BLaER1 (cell line): ENCODE measurements around the gene PTRH1.
A peak's percentile ranks its signal among the peaks of the same experiment; 100 is the strongest.

Source experiments
- H3K27ac ChIP-seq: shearing (Covaris generic); formaldehyde crosslinking; 2 replicates; pipeline ENCODE4 v1.8.1; 2022
- H3K27me3 ChIP-seq: shearing (Covaris generic); formaldehyde crosslinking; 2 replicates; pipeline ENCODE4 v1.8.1; 2022
- H3K36me3 ChIP-seq: shearing (Covaris generic); formaldehyde crosslinking; 2 replicates; pipeline ENCODE4 v1.8.1; 2022
- H3K4me1 ChIP-seq: shearing (Covaris generic); formaldehyde crosslinking; 2 replicates; pipeline ENCODE4 v1.8.1; 2022
- H3K4me2 ChIP-seq: shearing (Covaris generic); formaldehyde crosslinking; 2 replicates; pipeline ENCODE4 v1.8.1; 2022
- H3K4me3 ChIP-seq: shearing (Covaris generic); formaldehyde crosslinking; 2 replicates; pipeline ENCODE4 v1.8.1; 2022
- H3K9ac ChIP-seq: shearing (Covaris generic); formaldehyde crosslinking; 2 replicates; pipeline ENCODE4 v1.8.1; 2022
- H3K9me3 ChIP-seq: shearing (Covaris generic); formaldehyde crosslinking; 2 replicates; pipeline ENCODE4 v1.8.1; 2022
- H4K20me1 ChIP-seq: shearing (Covaris generic); formaldehyde crosslinking; 2 replicates; pipeline ENCODE4 v1.8.1; 2022
- Cebpa-rat ChIP-seq: shearing (Covaris generic); IDR thresholded peaks from 2 replicates; pipeline ENCODE4 v1.8.1; 2022

PTRH1 gene

GRCh38 chr9:127698985-127699670, 16.3 kb downstream of the PTRH1 start:
- Histone ChIP-seq H3K36me3 (peaks cover 6% of the 10 kb centered on the region; the same call in 1 of the 2 replicates), H3K4me3 (no peak overlapping the region), H3K27me3 (peaks cover 8% of the 10 kb centered on the region; the same call in 1 of the 2 replicates), H3K4me2 (peak overlapping the region; percentile 18; the same call in 1 of the 2 replicates), H3K9me3 (peaks cover 5% of the 10 kb centered on the region; the same call in 1 of the 2 replicates), H3K4me1 (no peaks in the 10 kb centered on the region), H4K20me1 (no peaks in the 10 kb centered on the region), H3K27ac (no peak overlapping the region), H3K9ac (no peak overlapping the region)
- no peak for TF ChIP-seq Cebpa-rat

DNA sequence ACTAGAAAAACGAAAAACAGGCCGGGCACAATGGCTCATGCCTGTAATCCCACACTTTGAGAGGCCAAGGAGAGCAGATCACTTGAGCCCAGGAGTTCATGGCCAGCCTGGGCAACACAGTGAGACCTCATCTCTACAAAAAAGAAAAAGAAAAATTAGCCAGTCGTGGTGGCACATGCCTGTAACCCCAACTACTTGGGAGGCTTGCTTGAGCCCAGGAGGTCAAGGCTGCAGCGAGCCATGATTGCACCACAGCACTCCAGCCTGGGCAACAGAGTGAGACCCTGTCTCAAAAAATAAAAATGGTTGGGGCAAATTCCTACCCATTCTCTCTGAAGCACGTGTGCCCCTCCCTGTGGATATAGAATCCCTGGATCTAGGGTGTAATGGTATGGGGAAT, 17.1 kb downstream of the PTRH1 start:
- TF ChIP-seq Cebpa-rat = no peak
- no peak overlapping the region for H3K4me3 ChIP-seq
- H3K9me3 ChIP-seq = peaks cover 5% of the 10 kb centered on the region; the same call in 1 of the 2 replicates
- no peak overlapping the region for H3K9ac ChIP-seq
- no peaks in the 10 kb centered on the region for H3K4me1 ChIP-seq
- peaks cover 13% of the 10 kb centered on the region; the same call in 1 of the 2 replicates for H3K36me3 ChIP-seq
- H3K27ac ChIP-seq = no peak overlapping the region
- H3K27me3 ChIP-seq = peaks cover 8% of the 10 kb centered on the region; the same call in 1 of the 2 replicates
- H3K4me2 ChIP-seq = no peak overlapping the region
- H4K20me1 ChIP-seq = no peaks in the 10 kb centered on the region

GRCh38 chr9:127697575-127697974, 17.9 kb downstream of the PTRH1 start:
- H3K4me1 ChIP-seq = no peaks in the 10 kb centered on the region
- no peak overlapping the region for H3K4me3 ChIP-seq
- H3K9ac ChIP-seq = no peak overlapping the region
- TF ChIP-seq Cebpa-rat = no peak
- peaks cover 5% of the 10 kb centered on the region; the same call in 1 of the 2 replicates for H3K9me3 ChIP-seq
- H3K27ac ChIP-seq = no peak overlapping the region
- H3K27me3 ChIP-seq = peaks cover 8% of the 10 kb centered on the region; the same call in 1 of the 2 replicates
- H4K20me1 ChIP-seq = no peaks in the 10 kb centered on the region
- peaks cover 16% of the 10 kb centered on the region; the same call in 1 of the 2 replicates for H3K36me3 ChIP-seq
- no peak overlapping the region for H3K4me2 ChIP-seq

DNA sequence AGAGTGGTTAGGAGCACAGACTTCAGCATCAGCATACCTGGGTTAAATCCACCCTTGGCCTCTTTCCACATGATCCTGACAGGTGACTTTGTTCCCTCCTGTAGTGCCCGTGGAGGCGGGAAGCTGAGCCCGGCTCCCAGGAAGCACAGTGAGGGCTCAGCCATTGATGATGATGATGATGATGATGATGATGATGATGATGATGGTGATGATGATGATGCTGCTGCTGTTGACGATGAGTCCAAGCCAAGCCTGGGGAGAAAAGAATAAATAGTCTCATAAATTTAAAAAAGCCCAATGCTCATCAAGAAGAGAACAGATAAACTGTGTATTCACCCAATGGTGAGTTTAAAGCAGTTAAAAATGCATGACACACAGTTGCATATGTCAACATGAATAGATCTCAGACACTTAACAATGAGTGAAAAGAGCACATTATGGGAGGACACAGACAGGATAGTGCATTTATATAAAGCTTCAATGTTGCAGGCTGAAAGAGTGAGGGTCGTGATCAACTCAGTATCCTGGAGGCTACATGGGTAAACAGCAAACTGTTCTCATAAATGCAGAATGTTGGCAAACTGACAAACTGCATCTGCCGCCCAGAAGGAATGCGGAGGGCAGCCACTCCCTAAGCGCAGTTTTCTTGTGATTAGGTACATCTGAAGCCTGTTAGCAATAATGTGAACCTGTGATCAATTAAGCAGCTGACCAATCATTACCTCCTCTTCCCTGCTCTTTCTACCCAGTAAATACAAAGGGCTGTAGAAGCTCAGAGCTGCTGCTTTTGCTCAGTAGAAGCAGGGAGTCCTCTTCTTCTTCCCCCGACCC, 20.4 kb downstream of the PTRH1 start:
- Histone ChIP-seq H3K27ac (no peak overlapping the region), H3K36me3 (peaks cover 36% of the 10 kb centered on the region), H3K9ac (no peak overlapping the region), H4K20me1 (no peaks in the 10 kb centered on the region), H3K4me1 (no peaks in the 10 kb centered on the region), H3K27me3 (peaks cover 8% of the 10 kb centered on the region; the same call in 1 of the 2 replicates), H3K9me3 (peaks cover 6% of the 10 kb centered on the region; the same call in 1 of the 2 replicates), H3K4me2 (no peak overlapping the region), H3K4me3 (no peak overlapping the region)
- TF ChIP-seq Cebpa-rat = no peak

GRCh38 chr9:127693697-127694096, 21.8 kb downstream of the PTRH1 start:
- no peaks in the 10 kb centered on the region for H4K20me1 ChIP-seq
- no peak for TF ChIP-seq Cebpa-rat

DNA sequence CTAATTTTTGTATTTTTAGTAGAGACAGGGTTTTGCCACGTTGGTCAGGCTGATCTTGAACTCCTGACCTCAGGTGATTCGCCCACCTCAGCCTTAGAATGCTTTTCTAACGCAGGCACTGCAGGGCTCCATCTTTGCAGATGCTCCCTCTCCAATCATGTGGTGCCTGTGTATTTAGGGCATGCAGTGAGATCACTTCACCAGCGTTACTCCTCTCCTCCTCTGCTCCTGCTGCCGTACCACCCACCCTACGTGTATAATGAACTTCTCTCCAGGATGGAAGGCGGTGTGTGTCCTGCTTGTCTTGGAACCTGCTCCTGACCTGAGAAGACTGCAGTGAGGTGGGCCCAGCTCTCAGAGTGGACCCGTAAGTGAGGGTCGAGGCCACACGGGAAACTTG, 22.3 kb downstream of the PTRH1 start:
- Histone ChIP-seq H3K4me1 (no peaks in the 10 kb centered on the region), H3K9ac (no peak overlapping the region), H3K27me3 (no peaks in the 10 kb centered on the region), H3K4me3 (no peak overlapping the region), H3K9me3 (peaks cover 11% of the 10 kb centered on the region; the same call in 1 of the 2 replicates), H3K36me3 (peaks cover 55% of the 10 kb centered on the region), H3K27ac (no peak overlapping the region), H4K20me1 (no peaks in the 10 kb centered on the region), H3K4me2 (no peak overlapping the region)
- no peak for TF ChIP-seq Cebpa-rat

More at GRCh38 chr9:127693697-127694096, 21.8 kb downstream of the PTRH1 start:
- H3K36me3 ChIP-seq = peaks cover 50% of the 10 kb centered on the region
- no peak overlapping the region for H3K27ac ChIP-seq
- no peak overlapping the region for H3K4me3 ChIP-seq
- no peak overlapping the region for H3K4me2 ChIP-seq
- peaks cover under 1% of the 10 kb centered on the region; the same call in 1 of the 2 replicates for H3K27me3 ChIP-seq
- H3K4me1 ChIP-seq = no peaks in the 10 kb centered on the region
- H3K9ac ChIP-seq = no peak overlapping the region
- peaks cover 11% of the 10 kb centered on the region; the same call in 1 of the 2 replicates for H3K9me3 ChIP-seq

DNA sequence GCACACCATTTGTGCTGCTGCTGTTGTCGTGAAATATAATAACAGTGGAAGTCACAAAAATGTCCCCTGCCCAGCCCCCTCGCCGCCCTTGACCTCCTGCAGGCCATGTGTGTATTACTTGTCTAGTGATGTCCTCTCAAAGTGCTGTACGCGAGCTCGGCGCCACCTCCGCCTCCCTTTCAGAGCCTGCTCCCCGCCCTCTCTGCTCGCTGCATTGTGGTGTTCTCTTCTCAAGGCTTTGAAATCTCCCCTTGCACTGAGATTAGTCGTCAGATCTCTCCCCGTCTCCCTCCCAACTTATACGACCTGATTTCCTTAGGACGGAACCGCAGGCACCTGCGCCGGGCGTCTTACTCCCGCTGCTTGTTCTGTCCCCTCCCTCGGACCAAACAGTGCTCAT, 23.4 kb downstream of the PTRH1 start:
- Histone ChIP-seq H3K4me1 (no peaks in the 10 kb centered on the region), H3K36me3 (peaks cover 59% of the 10 kb centered on the region), H4K20me1 (no peaks in the 10 kb centered on the region), H3K4me3 (no peak overlapping the region), H3K9ac (no peak overlapping the region), H3K4me2 (no peak overlapping the region), H3K27ac (no peak overlapping the region), H3K9me3 (peaks cover 11% of the 10 kb centered on the region; the same call in 1 of the 2 replicates), H3K27me3 (no peaks in the 10 kb centered on the region)
- no peak for TF ChIP-seq Cebpa-rat

DNA sequence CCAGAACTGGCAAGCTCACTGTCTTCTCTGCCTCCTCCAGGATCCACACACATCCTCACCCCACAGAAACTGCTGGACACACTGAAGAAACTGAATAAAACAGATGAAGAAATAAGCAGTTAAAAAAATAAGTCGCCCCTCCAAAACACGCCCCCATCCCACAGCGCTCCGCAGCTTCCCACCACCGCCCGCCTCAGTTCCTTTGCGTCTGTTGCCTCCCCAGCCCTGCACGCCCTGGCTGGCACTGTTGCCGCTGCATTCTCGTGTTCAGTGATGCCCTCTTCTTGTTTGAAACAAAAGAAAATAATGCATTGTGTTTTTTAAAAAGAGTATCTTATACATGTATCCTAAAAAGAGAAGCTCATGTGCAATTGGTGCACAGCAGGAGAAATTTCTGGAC, 24.7 kb downstream of the PTRH1 start:
- no peak overlapping the region for H3K27ac ChIP-seq
- TF ChIP-seq Cebpa-rat = no peak
- H3K4me2 ChIP-seq = no peak overlapping the region
- peaks cover 11% of the 10 kb centered on the region; the same call in 1 of the 2 replicates for H3K9me3 ChIP-seq
- H3K9ac ChIP-seq = no peak overlapping the region
- H3K36me3 ChIP-seq = peaks cover 63% of the 10 kb centered on the region
- H3K4me1 ChIP-seq = no peaks in the 10 kb centered on the region
- H3K27me3 ChIP-seq = no peaks in the 10 kb centered on the region
- H4K20me1 ChIP-seq = no peaks in the 10 kb centered on the region
- no peak overlapping the region for H3K4me3 ChIP-seq

GRCh38 chr9:127689329-127690000, 26.0 kb downstream of the PTRH1 start:
- Histone ChIP-seq H3K4me2 (no peak overlapping the region), H3K9me3 (peaks cover 11% of the 10 kb centered on the region; the same call in 1 of the 2 replicates), H4K20me1 (no peaks in the 10 kb centered on the region), H3K36me3 (peaks cover 60% of the 10 kb centered on the region), H3K27ac (no peak overlapping the region), H3K4me1 (no peaks in the 10 kb centered on the region), H3K27me3 (no peaks in the 10 kb centered on the region), H3K4me3 (no peak overlapping the region), H3K9ac (no peak overlapping the region)
- no peak for TF ChIP-seq Cebpa-rat
